RCC 7860 (cell line): Measurements from ENCODE around the gene RPS21.

Experiments
- DNase-seq: peaks from one replicate; pipeline ENCODE4 v3.0.0-alpha.2; 2015; ENCODE audit warnings: low spot score
- FAIRE-seq: peaks from 2 replicates; lab custom pipeline; 2012; peaks lifted over from hg19 to GRCh38; lab: Jason Lieb, UNC

The RPS21 gene

DNA sequence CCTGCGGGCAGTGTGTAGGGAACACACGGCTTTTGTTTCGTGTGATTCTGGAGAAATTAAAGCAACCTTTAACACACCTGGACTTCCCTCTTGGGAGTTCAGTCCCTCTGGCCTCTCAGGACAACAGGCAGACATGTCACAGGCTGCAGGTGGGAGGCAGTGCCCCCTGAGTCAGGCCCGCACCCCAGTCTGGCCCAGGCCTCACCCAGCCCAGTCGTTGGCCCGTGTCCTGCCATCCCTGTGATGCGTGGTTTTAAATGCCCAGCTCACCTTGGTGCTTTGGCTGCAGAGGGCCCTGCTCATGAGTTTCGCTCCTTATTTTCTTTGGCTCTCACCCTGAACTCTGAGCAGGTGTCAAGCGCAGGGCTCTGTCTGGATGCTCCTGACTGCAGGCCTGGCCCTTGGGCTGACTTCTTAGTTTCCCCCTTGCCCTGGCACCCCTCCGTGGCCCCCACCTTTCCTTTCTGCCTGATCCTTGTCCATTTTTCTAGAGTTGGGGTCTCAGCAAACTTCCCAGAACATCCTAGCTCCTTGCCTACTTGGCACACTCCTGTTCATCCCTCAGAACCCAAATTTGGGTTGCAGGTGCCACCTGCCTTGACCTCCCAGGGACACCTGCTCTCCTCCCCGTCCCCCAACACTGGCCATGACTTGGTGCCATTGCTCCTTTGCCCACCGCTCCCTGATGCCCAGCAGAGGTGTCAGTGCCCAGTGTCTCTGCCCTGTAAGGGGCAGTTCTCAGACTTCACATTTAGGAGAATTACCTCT, 22.4 kb downstream of the RPS21 start:
- DNase-seq (no peak), FAIRE-seq (no peak)

DNA sequence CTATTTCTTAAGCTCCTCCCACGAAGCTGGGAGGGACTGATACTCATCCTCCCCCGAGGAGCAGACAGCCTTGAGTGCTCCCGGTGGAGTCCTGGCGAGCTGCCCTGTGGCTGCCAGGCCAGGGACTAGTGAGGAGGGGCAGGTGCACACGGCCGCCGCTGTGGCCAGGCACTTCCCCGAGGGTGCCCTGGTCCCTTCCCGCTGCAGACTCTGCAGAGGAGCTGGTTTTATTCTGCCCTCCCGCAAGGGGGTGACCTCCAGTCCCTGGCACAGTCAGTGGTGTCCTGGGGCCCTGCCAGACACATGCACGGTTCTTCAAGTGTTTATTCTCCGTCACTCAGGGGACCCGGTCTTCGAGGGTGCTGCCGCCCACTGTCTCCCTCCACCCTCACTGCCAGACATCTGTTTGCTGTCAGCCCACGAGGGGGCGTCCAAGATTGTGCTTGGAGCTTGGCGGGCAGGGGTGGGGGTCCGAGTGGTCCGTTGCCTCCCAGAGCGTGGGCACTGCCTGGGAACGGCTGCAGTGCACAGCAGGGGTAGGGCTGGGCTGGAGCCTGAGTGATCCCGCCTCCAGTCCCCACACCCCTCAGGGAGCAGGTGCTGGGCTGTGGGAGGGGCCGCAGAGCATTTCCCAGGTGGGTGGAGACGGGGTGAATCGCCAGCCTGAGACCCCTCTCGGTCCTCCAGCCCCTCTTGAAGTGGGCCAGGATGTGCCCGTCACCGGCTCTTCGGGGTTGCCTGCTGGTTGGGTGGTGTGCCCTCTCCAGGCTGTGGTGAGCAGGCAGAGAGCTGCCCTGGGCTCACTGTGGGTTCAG, 23.2 kb downstream of the RPS21 start:
- peak; percentile 13 for DNase-seq
- no peak for FAIRE-seq

DNA sequence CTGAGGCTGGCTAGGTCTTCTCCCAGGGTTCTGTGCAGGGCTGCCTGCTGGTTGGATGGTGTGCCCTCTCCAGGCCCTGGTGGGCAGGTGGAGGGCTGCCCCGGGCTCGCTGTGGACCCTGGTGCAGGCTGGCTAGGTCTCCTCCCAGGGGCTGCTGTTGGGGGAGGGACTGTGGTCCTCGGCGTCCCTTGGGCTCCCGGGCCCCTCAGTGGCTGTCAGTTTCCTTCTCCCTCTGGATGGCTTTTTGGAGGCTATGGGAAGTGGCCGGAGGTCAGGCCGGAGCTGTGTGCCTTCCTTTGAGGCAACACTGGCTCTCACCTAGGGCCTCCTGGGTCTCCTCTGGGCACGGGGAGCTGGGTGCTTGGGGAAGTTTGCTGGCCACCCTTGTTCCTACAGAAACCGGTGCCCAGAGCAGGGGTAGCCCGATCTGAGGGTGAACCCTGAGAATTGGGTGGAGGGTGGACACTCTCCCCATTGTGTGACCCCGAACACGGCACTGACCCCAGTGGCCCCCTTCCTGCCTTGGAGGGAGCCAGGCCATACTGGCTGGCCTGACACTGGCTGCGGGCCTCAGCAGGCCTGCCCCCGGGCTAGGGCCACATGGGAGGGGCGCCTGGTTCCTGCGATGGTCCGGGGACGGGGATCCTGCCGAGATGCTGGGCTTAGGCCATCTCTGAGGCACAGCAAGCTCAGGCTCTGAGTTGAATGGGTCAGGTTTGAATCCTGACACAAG, 24.0 kb downstream of the RPS21 start:
- FAIRE-seq, result no peak
- no peak for DNase-seq

DNA sequence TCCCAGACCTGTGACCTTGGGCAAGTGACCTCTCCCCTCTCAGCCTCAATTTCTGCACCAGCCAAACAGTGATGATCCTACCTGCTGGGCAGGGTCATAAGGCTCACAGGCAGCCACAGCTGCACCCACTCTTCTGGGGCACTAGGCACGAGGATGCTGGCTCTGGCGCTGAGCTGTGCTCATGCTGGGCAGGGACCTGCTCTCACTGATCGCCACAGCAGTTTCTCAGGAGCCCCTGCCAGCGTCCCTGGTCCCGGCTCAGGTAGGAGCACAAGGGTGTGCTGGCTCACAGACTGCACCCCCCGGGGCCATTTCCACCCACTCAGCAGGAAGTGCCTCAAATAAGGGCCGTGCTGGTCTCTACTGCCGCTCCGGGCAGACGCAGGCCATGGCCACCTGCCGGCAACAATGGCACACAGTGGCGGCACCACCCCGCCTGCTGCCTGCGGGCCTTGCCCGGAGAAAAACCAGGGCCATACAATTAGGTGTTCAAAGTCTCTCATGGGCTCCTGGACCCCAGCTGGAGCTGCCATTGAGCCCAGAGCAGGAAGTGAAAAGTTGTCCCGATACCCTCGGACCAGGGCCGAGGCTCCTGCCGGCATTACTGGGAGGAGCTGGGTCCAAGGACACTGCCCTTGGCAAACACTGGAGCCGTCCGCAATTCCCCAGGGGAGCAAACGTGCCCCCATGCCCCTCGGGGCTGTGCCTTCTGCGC, 24.7 kb downstream of the RPS21 start:
- DNase-seq, result no peak
- FAIRE-seq, result no peak

DNA sequence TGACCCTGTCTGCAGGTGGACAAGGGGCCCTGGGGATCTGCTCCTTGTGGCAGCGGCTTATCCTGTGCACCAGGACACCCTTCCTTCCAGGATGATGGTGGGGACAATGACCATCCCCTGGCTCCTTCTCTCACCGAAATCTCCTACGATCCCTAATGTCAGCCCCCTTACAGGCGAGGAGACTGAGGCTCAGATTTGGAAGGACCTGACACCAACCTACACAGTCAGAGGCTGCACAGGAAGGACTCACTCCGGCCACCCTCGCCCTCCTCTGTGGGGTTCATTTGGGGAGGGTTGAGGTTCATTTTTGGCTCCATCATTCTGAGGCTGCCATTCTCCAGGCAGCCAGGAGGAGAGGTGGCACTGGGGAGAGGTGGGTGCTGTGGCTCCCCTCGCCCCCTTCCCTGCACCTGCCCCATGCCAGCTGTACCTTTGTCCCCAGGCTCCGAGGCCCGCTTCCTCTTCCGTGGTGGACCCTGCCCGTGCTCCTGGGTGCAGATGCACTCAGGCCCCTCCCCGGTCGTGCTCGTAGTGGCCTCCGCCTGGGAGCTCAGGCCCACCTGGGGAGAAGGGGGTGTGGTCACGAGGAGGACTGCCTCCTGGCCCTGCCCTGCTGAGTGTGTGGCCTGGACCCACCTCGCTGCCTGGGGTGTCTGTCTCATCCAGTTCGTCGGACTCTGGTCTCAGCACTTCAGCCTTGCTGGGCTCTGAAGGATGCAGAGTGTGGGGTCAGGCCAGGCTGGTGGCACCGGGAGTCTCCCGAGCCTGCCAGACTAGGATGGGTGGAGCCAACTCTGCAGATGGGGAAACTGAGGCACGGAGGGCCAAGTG, 25.5 kb downstream of the RPS21 start:
- FAIRE-seq, result no peak
- no peak for DNase-seq

DNA sequence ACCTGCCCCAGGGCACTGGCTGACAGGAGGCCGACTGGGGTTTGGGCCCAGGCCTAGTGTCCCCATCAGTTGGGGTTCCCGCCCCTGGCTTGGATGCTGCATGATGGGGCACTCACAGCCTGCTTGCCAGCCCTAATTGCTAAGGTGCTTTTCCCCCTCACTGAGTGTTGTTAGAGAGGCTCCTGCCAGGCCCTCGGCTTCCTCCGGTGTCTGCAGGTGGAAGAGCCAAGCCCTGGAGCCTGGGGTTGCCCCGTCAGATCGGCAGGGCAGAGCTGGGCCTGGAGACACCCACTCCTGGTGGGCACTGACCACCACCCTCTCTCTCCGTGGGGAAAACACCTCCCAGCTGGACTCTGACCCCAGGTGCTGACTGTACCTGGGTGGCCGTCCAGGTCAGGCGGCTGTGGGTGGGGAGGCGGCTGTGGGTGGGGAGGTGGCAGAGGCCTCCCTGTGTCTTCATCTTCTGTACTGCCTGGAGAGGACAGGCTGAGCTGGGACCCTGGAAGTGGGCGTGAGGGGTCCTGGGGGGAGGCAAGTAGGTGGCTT, 26.2 kb downstream of the RPS21 start:
- DNase-seq (no peak), FAIRE-seq (no peak)

DNA sequence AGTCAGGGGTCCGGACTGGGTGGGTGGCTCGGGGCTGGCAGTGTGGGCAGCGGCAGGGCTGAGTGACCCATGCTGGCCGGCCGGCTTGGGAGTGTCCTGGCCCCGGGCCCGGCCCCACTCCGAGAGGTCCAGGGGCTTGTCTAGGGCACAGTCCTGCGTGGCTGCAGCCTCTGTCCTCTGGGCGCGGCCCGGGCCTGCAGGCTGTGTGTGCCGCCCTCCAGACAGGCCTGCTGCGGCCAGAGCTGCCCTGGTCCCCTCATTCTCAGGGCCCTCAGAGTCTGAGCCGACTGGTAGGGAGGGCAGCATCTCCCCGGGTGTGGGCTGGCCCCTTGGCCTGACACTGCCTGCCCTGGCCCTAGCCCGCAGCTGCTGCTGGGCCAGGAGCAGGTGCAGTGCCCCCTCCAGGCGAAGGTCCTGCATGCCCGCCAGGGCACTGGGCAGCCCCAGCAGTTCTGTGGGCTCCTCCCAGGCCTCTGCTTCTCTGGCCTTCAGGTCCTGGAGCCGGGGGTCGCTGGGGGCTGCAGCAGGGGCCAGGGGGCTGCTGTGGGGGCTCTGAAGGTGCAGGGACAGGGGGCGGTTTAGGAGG, 27.1 kb downstream of the RPS21 start:
- no peak for FAIRE-seq
- no peak for DNase-seq

DNA sequence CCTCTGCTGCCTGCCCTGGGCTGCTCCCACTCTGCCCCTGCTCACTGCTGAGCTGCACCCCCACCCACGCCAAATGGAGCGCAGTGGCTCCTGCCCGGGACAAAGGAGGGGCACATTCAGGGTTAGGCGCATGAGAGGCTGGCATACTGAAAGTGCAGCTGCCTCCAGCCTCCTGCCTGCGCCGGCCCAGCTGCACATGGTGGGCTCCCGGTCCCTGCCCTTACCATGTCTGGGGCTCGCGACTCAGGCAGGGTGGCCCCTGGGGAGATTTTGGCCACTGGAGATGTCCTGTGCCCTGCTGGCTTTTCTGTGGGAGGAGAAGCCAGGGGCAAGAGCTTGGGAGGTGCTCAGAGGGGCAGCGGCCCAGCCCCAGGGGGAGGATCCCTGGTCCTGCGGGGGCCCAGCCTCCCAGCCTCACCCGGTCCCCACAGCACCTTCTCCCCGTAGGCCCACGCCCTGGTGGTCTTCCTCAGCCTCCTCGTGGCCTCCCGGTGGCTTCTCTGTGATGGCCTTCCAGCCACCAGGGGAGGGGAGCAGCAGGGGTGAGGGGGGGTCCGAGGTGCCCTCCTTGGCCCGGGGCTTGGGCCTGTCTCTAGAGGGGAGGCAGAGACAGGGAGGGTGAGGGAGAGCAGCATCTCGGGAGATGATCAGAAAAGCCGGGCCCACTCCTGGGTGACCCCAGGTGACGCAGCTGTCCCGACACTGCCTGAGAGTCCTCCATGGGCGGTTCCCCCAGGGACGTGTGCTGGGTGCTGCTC, 28.6 kb downstream of the RPS21 start:
- DNase-seq, result no peak
- FAIRE-seq, result no peak

DNA sequence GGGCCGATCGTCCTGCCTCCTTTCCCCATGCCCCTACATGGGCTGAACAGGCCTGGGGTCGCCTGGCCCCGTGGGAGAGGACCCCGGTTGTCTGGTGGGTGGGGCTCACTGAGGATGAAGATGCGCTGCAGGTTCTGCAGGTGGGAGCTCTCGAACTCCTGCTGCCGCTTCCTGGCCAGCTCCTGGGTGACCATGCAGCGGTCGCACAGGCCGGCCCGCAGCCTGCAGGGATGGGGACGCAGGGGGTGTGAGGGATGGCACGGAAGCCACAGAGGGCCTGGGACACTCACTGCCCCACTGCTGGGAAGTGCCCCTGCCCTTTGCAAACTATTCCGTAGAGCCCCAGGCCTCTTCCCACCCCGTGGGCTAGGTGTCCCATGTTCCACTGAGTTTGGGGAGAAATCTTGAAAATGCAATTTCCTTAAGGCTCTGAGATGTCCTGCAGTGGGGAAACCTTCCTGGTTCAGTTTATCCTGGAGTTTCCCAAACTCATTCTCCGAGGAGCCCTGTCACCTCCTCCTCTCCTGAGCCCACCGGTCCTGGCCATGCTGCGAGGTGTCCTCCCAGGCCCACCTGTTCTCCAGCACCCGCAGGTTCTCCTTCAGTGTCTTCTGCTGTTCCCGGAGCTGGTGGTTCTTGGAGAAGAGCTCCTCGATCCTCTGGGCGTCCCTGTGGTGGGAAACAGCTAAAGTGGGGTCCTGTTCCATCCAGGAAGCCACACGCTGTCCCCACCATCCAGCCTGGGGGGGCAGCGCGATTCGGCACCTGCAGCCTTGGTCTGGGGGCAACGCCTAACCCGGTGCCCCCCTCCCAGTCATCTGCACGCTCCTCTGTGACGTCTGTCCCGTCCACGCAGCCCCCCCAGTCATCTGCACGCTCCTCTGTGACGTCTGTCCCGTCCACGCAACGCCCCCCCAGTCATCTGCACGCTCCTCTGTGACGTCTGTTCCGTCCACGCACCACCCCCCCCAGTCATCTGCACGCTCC, 30.0 kb downstream of the RPS21 start:
- no peak for DNase-seq

DNA sequence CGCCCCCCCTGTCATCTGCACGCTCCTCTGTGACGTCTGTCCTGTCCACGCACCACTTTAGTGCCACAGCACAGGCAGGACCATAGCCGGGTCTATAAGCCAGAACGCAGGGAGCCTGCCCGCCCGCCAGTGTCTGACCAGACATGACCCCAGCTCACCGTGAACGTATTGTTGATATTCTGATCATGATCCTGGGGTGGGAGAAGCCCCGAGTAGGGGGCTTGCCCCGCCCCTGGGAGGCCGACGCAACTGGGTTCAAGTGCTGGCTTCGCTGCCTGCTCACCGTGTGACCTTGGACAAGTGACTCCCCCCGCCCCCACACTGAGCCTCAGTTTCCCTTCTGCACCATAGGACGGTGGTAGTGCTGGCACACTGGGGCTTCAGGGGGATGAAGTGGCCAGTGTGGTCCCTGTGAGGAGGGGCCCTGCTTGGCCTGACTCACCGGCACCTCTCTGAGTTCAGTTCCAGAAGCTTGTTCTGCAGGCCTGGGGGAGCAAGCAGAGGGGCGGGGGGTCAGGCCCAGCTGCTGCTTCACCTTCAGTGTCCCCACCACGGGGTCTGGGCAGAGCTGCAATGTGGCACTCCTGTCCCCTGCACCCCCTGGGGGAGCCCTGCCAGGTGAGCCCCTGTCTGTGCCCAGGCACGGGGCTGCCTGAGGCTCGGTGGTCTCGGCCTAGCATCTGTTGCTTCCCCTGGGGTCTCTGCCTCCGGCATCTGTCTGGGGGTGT, 31.2 kb downstream of the RPS21 start:
- DNase-seq, result no peak
- no peak for FAIRE-seq

More for the DNA sequence above, 30.0 kb downstream of the RPS21 start:
- no peak for FAIRE-seq

DNA sequence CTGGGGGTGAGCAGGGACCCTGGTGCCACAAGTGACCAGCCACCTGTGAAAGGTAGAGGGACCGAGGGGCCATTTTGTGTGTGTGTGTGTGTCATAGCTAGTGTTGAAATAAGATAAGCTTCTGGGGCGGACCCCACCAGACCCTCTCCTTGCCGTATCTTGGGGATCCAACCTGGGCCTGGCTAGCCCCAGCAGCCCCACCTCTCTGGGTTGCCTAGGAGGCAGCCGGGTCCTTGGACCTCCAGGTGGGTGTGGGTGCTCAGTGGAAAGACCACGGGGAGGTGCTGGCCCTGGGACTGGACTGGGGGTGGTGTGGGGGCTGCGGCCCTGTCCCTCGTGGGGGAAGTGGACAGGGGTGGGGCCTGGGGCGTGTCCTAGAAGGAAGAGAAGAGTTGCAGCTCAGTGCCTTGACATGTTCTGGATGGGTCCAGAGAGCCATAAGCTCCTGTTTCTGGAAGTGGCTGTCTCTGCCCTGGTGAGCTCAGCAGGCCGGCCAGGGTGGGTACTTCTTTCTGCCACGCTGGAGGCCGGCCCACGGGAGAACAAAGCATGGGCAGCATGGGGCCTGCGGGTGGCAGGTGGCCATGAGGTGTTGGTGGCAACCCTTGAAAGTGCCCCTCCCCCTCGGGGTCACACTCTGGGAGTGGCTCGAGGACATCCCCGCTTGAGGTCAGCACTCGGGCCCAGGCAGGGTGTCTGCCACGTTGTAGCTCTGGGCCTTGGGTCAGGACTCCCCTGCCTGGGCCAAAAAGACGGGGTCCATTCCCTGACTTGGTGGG, 32.0 kb downstream of the RPS21 start:
- DNase-seq (no peak), FAIRE-seq (no peak)

DNA sequence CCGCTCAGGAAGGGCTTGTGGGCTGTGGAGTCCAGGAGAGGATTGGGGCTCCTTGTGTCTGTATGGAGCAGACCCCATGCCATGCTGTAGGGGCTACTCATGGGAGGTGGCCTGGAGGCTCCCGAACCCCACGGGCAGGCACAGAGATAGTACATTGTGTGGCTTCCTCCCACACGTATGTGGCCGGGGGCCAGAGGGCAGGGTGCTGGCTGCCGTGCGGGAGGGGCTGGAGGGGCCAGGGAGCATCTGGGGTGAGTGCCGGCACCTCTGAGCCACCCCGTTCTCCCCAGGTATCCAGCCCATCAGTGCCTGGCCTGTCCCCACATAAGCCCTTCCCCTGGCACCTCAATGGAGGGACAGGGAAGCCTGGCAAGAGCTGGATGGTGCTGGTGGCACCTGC, 32.9 kb downstream of the RPS21 start:
- no peak for DNase-seq
- no peak for FAIRE-seq

DNA sequence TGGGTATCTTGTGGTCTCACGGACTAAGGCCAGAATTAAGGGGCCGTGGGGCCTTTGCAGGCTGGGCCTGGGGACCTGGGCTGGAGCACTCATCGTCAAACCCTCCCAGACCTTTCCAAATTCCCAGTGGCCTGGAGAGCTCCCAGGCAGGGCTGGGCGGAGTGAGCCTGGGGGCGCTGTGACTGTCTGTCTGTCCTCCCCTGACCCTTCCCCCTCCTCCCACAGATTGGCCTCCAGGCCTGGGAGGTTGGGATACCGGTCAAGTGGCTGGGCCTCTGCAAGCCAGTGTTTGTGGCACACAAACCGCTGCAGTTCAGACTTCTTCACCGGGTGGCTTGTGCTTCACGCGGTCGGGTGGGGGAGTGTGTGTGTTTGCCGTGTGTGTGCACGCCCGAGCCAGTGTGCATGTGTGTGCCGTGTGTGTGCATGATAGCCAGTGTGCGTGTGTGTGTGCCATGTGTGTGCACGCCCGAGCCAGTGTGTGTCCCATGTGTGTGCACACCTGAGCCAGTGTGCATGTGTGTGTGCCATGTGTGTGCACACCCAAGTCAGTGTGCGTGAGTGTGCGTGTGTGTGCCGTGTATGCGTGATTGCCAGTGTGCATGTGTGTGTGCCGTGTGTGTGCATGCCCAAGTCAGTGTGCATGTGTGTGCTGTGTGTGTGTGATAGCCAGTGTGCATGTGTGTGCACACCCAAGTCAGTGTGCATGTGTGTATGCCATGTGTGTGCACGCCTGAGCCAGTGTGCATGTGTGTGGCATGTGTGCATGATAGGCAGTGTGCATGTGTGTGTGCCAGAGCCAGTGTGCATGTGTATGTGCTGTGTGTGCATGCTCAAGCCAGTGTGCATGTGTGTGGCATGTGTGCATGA, 34.2 kb downstream of the RPS21 start:
- FAIRE-seq (no peak), DNase-seq (no peak)

DNA sequence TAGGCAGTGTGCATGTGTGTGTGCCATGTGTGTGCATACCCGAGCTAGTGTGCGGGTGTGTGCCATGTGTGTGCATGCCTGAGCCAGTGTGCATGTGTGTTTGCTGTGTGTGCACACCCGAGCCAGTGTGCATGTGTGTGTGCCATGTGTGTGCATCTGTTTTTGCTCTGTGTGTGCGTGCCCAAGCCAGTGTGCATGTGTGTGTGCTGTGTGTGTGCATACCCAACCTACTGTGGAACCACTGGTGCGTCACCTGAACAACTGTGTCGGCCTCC, 34.8 kb downstream of the RPS21 start:
- no peak for FAIRE-seq
- no peak for DNase-seq

DNA sequence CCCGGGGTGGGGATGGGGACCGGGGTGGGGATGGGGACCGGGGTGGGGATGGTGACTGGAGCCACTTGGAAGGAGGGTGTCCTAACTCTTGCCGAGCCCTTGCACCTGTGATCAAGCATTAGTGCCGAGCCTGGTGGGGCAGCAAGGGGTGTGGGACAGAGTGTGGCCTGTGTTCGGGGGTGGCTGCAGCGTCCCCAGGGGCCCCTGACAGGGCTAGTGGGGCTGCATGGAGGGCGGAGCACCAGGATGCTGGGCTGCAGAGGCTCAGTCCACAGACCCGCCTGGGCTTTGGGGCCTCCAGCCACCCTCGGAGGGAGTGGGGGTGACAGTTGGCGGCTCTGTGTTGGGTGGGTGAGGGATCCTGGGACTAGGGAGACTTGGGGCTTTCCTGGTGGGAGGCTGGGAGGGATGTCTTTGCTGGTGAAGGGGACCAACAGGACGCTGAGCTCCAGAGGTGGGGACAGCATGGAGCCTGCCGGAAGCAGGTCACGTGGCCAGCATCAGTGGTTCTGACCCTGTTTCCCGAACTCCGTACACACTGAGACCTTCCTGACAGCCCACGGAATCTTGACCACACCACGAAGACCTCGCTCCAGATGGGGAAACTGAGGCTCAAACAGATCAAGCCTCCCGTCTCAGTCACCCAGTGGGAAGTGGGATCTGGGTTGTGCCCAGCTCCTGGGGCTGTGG, 35.9 kb downstream of the RPS21 start:
- DNase-seq (no peak), FAIRE-seq (no peak)
